ENCODE measurements around the gene DCAF4L1.
A peak's percentile ranks its signal among the peaks of the same experiment; 100 is the strongest.

The DCAF4L1 gene

GRCh38 chr4:41990365-41991111 lies 9.0 kb downstream of the DCAF4L1 start, which contains the start of gene SLC30A9:
Gene SLC30A9, plus strand, starts transcription at chr4:41990530. Its CDS starts 122 bp downstream, at chr4:41990652.
- peak; percentile 91 for DNase-seq (ENCODE audit: low read depth)

GRCh38 chr4:41991916-41992767 lies 10.6 kb downstream of the DCAF4L1 start:
- no peak for DNase-seq (ENCODE audit: low read depth)

- no peak for DNase-seq (ENCODE audit: low read depth)
Observed at GRCh38 chr4:41992967-41993857, 11.7 kb downstream of the DCAF4L1 start.

- DNase-seq (ENCODE audit: low read depth), result no peak
Observed at GRCh38 chr4:41994461-41994985, 13.0 kb downstream of the DCAF4L1 start.

- no peak for DNase-seq (ENCODE audit: low read depth)
Observed at GRCh38 chr4:41998019-41998418, 16.5 kb downstream of the DCAF4L1 start.

- no peak for DNase-seq (ENCODE audit: low read depth)
Observed at GRCh38 chr4:41999321-41999720, 17.8 kb downstream of the DCAF4L1 start.

GRCh38 chr4:42008011-42008786 lies 26.6 kb downstream of the DCAF4L1 start:
- no peak for DNase-seq (ENCODE audit: low read depth)

GRCh38 chr4:42015438-42015837 lies 33.9 kb downstream of the DCAF4L1 start:
- no peak for DNase-seq (ENCODE audit: low read depth)

- no peak for DNase-seq (ENCODE audit: low read depth)
Observed at GRCh38 chr4:42018451-42018850, 36.9 kb downstream of the DCAF4L1 start.

All from stimulated activated CD4-positive, alpha-beta T cell treated with anti-CD3 and anti-CD28 coated beads, Interleukin-2, amount 100 ng/mL, for 4 hours (primary cell).